ENCODE measurements around the gene ALS2. TPM values are rescaled to one million over a fixed set of nuclear protein-coding genes. Genes with fewer than 3 reads are reported as not detected.

Gene ALS2
- total RNA-seq, 1 experiment from 2014 or later = 28.1 TPM

DNA sequence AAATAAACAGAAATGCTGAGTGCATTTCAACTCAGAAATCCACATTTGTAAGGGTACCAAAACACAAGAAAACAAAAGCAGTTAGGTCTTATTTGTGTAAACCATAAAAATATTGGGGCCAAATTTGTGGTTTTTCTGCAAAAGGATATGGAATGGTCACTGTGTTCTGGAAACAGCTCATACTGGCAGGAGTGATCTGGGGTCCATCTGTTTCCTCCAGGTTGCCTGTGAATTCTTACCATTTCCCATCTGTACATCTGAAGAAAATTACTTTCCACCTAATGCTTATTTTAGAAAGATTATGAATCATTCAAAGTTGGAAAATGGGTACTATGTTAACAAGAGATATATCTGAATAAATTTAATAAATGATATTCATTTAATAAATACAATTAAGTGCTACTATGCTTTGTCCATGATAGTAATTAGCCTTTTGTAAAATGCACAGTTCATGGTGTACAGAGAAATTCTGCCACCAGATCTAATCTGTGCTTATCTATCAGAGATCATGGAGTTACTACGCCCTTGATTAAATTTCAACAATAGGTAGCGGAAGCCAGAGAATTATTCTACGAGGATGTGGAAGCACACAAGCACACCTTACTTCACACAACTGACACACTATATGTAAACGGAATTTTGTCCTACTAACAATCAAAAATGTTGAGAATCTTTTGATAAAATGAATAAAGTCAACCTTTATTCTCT is 10.9 kb downstream of the ALS2 start (continued):
- TF ChIP-seq ZNF274 (IDR thresholded peaks at IDR 0.05; ENCODE audit: low read depth, low read length) (no peak), SP1 (IDR thresholded peaks at IDR 0.05; ENCODE audit: low read depth) (no peak), CBX3 (IDR thresholded peaks at IDR 0.05; ENCODE audit: low read depth) (no peak), POLR2A (IDR thresholded peaks at IDR 0.05; ENCODE audit: borderline replicate concordance, extremely low read depth, insufficient read depth, insufficient read length) (no peak), YY1 (IDR thresholded peaks at IDR 0.05; ENCODE audit: extremely low read depth, insufficient replicate concordance, low read depth, low read length) (no peak), ZFX (IDR thresholded peaks at IDR 0.05) (no peak)

DNA sequence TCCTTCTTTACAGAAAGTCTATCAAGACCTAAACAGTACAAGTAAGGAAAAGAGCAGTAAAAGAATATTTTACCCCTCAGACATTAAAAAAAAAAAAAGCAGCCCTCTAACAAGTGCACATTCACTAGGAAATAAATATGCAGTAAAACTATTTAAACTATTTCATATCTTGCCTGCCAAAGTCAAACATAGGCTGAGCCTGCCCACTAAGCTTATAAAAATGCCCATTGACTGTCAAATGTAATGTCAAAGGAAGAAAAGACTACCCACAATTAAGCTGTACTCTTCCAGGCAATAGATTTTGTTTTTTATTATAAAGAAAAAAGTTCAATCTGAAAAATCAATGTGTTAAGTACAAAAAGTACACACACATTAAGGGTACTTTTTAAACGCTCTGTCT is 11.8 kb downstream of the ALS2 start:
- intact Hi-C loops (cut with micrococcal nuclease) = no loop called here
- Histone ChIP-seq H3K4me2 (ENCODE audit: low read length) (no peak overlapping the region), H3K9ac (ENCODE audit: low read length) (no peak overlapping the region), H3K4me1 (ENCODE audit: control insufficient read depth in 1 of 2, insufficient read depth in 2 of 2, low read length in 2 of 2) (no peaks in the 10 kb centered on the region), H2AFZ (ENCODE audit: low read depth, low read length, poor library complexity, severe bottlenecking) (no peak overlapping the region), H3K4me3 (replicated peaks in 1 of 2; ENCODE audit: low read depth in 1 of 2, low read length in 2 of 2) (no peak overlapping the region), H3K79me2 (ENCODE audit: insufficient read depth, low read length) (peaks cover 50% of the 10 kb centered on the region), H4K20me1 (ENCODE audit: insufficient read depth) (peaks cover 3% of the 10 kb centered on the region; the same call in 1 of the 2 replicates), H3K36me3 (ENCODE audit: control insufficient read depth in 1 of 2, insufficient read depth in 2 of 2, low read length in 2 of 2) (peaks cover 1 to 5% of the 10 kb centered on the region in 2 experiments; a peak in 2 of 4 replicates), H3K27me3 (ENCODE audit: insufficient read depth, low read length) (no peaks in the 10 kb centered on the region), H3K27ac (ENCODE audit: low read depth, low read length) (no peak overlapping the region), H3K9me3 (ENCODE audit: control insufficient read depth in 1 of 2, insufficient read depth in 1 of 2, low read depth in 1 of 2, low read length in 2 of 2) (no peaks in the 10 kb centered on the region), H3K9me2 (ENCODE audit: insufficient read depth) (no peaks in the 10 kb centered on the region)
- ChIA-PET CTCF (no interaction called here), RAD21 (ENCODE audit: low non-redundant PET in 1 of 2, low total read pairs in 2 of 2, uncharacterized antibody in 2 of 2, unreplicated experiment in 2 of 2) (no interaction called here), POLR2A (interaction anchor here (0.7 kb wide), 1 partner anchor 40 kb away, joined by 3 read pairs; no protein-coding TSS in a partner anchor)
- ATAC-seq (no peak), DNase-seq (ENCODE audit: low read depth, low spot score) (no peak)
- BruUV-seq (replicated peaks) = no TSS peak
- TF ChIP-seq, protein P1, sequence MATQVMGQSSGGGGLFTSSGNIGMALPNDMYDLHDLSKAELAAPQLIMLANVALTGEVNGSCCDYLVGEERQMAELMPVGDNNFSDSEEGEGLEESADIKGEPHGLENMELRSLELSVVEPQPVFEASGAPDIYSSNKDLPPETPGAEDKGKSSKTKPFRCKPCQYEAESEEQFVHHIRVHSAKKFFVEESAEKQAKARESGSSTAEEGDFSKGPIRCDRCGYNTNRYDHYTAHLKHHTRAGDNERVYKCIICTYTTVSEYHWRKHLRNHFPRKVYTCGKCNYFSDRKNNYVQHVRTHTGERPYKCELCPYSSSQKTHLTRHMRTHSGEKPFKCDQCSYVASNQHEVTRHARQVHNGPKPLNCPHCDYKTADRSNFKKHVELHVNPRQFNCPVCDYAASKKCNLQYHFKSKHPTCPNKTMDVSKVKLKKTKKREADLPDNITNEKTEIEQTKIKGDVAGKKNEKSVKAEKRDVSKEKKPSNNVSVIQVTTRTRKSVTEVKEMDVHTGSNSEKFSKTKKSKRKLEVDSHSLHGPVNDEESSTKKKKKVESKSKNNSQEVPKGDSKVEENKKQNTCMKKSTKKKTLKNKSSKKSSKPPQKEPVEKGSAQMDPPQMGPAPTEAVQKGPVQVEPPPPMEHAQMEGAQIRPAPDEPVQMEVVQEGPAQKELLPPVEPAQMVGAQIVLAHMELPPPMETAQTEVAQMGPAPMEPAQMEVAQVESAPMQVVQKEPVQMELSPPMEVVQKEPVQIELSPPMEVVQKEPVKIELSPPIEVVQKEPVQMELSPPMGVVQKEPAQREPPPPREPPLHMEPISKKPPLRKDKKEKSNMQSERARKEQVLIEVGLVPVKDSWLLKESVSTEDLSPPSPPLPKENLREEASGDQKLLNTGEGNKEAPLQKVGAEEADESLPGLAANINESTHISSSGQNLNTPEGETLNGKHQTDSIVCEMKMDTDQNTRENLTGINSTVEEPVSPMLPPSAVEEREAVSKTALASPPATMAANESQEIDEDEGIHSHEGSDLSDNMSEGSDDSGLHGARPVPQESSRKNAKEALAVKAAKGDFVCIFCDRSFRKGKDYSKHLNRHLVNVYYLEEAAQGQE (IDR thresholded peaks at IDR 0.05; ENCODE audit: low read depth) = no peak
- TF ChIP-seq ELF1 (IDR thresholded peaks at IDR 0.05; ENCODE audit: borderline replicate concordance, low read depth) (no peak), SRF (IDR thresholded peaks at IDR 0.05; ENCODE audit: low read depth) (no peak)
- TF ChIP-seq, protein P2, sequence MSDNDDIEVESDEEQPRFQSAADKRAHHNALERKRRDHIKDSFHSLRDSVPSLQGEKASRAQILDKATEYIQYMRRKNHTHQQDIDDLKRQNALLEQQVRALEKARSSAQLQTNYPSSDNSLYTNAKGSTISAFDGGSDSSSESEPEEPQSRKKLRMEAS (IDR thresholded peaks at IDR 0.05) = no peak
